Umbilical cord (tissue), 2 donors: ENCODE measurements around the gene GRHL1. TPM values are rescaled to one million over a fixed set of nuclear protein-coding genes. Genes with fewer than 3 reads are reported as not detected.

Source experiments
- DNase-seq: peaks from one replicate; pipeline ENCODE4 v3.0.0-alpha.2; 2015; ENCODE audit warnings: low spot score
- total RNA-seq: library from RNA; depleted of rRNA; stranded (reverse); fragments of >200 nt; gene quantifications from one replicate; pipeline ENCODE4 v1.2.3, GENCODE V29; 2014; ENCODE audit warnings: low replicate concordance; ENCODE audit not compliant: insufficient read depth

GRHL1 gene
- total RNA-seq, 1 donor from 2014 or later = 13.2 TPM

DNA sequence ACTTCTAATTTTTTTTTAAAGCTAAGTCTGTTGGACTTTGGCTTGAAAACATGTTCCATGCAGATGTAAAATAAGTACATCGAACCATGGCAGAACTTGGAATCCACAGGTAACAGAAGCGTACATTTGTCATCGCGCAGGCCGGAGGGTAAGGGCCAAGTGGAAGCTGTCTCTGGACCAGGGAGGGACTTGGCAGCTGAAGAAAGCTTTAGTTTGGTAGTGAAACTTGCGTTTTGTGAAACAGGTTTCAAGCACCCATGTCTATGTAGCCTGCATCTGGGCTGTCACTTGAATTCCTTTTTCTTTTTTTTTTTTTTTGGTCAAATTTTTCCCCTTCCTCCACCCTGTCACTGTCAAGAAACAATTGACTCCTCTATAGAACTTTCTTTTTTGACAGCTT is 20.4 kb downstream of the GRHL1 start:
- no peak for DNase-seq

DNA sequence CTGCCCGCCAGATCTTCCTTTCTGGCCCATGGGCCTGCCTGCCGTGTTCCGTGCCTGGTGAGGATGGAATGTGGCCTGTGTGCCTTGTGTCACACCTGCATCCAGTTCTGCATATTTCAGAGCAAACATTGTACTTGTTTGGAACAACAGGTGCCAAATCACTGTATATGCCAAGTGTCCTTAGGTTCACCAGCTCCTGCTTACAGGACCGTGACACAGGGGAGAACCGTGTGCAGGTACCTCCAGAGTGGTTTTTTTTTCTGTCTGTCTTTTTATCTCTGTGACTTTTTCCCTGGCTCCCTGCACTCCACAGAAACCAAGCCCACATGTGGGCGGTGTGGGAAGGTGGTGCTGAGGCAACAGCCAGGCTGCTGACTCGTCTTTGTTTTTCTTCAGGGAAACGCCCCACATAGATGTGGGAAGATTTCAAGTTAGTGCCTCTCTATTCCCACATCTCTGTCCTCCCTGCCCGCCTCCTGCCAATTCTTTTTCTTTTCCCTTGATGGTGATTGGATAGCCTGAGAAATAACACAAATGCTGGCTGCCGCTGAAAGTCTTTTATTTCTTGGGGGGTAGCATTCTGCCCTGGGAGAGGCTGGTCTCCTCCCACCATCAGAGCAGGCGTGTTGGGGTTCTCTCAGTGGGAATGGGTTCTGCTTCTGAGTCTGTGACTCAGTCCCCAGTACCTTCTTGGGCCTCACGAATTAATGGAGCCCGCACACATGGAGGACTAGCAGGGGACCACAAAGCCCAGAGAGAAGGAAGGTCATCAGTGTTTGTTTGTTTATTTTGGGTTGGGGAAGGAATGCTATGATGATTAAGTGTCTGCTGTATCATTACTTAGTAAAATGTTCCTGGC is 21.4 kb downstream of the GRHL1 start:
- DNase-seq = no peak

DNA sequence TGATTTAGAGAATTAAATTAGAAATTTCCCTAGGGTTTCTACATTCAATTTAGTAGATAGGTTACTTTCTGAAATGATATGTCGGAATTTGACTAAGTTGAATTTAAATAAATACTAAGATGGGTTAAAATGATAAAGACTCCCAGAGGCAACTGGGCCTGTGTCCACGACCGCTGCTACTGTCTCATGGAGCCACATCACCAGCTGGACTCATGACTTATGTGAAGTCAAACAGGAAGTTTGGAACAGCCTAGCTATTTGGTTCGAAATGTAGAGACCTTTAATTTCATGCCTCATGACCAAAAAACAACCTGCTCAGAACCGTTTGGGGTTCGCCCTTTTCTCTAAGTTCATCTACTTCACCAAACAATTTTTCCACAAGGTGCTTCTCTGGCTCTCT is 22.2 kb downstream of the GRHL1 start:
- DNase-seq = no peak

DNA sequence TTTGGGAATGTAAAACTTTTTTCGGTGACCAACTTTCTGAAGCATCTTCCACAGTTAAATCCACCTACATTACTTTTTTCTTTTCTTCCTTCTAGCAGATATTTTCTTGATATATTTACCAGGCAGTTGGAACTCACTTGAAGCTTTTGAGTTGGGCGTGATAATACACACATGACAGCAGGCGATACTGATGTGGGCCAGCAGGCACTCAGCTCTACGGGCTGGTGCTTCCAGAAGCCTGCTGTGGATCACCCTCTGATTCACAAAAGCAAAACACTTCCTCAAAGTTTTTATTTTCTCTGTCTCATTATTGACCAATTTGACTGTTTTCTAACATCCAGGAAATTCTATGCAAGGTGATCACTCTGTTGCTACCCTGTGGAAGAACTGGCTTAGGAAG is 22.9 kb downstream of the GRHL1 start:
- DNase-seq = peak; percentile 82

DNA sequence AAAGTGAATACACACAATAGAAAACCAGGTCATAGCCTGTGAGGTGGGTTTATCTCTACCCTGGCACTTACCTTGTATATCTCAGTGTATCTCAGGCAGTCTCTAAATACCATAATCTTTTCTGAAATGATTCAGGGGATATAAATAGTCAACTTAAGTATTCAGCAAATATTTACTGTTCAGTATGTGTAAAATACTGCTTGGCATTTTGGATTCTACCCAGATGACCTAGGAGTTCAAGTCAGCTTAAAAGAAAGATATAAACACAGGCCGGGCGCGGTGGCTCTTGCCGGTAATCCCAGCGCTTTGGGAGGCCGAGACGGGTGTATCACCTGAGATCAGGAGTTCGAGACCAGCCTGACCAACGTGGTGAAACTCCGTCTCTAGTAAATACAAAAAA is 23.8 kb downstream of the GRHL1 start:
- peak; percentile 81 for DNase-seq

DNA sequence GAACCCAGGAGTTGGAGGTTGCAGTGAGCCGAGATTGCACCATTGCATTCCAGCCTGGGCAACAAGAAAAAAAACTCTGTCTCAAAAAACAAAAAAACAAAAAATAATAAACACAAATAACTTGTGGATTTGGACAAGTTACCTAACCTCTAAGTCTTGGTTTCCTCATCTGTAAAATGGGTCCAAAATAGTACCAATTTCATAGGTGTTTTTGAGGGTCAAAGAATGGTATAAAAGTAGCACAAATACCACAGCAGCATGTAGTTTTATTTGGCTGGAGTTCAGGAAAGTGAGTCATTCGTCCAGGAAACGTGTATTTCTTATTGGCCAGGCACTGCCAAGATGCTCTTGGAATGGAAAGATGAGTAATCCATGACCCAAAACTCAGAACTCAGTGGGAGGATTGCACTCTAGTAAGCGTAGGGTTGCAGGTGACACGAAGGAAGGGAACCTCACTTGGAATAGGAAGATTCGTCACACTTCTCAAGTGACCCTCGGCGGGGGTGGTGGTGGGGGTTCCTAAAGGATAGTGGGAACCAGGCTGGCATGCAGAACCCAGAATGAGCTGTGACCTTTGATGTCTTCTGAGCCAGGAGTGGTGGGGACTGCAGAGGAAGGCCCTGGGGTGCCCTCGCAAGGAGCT is 24.4 kb downstream of the GRHL1 start:
- DNase-seq = peak; percentile 81

DNA sequence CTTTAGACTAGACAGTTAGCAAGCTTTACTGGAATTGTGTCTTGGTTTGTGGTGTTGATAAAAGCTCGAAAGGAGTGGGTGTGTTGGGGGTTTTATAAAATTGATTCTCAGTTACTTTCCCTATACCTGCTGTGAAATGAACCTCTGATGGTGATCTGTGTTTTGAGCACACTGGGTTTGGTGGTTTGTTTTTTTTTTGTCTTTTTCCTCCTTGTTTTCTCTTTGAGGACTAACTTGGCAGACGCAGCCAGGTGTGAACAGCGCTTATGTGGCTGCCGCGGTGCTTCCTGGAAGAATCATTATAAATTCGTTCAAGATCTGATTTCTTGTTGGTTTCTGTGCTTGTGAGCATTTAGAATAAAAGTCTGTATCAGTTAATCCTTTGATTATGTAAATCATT is 28.5 kb downstream of the GRHL1 start:
- DNase-seq = no peak

DNA sequence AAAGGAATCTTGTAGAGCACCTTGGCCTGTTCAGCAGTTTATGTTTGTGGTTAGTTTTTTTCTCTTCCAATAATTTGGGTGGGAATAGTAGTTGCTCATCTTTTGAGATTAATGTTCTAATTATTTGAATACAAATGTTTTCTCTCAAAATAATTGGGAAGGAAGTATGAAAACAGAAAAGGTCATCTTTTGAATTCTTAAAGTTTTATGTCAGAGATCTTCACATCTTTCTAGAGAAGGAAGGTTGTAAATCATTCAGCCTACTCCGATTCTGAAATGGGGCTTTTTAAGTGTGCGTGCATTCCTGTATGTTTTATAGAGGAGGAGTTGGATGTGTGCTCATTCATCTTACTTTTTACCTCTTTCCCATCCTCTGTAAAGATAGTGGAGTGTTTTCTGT is 29.0 kb downstream of the GRHL1 start:
- DNase-seq = no peak

DNA sequence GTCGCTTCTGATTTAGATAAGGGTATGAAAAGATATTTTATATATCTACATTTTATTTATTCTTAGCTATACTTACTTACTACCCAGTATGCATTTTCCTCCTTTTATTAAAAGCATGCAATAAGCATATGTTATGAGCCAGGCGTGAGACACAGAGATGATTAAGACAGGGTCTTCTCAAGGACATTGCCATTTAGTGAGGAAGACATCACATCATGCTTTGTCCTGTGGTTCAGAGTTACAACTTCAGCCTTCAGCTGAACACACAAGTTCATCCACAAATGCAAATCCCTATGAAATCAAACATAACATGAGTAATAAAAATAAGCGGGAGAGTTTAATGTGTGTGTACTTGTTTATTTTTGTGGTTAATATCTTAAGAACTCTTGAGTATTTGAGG is 30.2 kb downstream of the GRHL1 start:
- no peak for DNase-seq

DNA sequence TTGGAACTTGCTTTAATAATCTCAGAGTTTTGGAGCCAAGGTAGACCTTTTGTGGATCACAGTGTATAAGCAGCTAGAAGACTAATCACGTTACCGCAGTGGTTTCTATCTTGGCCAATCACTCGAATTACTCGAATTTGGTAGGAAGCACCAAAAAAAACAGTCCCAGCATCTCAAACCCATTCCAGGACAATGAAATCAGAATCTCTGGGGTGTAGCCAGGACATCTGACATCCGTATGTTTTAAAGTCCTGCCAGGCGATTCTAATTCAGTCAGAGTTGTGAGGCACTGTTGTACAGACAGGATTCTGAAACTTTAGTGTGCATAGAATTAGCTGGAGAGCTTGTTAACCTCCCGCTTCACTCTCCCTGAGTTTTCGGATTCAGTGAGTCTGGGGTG is 30.8 kb downstream of the GRHL1 start:
- peak; percentile 80 for DNase-seq

DNA sequence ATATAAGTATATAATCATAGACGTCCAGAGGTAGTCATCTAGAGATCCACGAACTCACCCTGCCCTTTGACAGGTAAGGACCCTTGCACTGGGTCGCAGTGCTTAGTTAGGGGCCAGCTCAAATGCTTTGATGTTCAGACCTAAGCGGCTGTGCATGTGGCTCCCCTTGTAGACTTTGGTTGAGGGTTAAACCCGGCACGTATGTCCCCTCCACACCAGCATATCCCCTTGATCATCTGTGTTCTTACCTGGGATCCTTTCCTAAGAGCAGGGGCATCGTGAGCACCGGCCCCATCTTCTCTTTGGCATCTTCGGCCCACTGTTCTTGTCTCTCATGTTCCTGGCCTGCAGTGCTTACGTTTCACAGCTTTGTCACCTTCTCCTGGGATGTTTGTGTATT is 31.4 kb downstream of the GRHL1 start:
- DNase-seq = no peak

DNA sequence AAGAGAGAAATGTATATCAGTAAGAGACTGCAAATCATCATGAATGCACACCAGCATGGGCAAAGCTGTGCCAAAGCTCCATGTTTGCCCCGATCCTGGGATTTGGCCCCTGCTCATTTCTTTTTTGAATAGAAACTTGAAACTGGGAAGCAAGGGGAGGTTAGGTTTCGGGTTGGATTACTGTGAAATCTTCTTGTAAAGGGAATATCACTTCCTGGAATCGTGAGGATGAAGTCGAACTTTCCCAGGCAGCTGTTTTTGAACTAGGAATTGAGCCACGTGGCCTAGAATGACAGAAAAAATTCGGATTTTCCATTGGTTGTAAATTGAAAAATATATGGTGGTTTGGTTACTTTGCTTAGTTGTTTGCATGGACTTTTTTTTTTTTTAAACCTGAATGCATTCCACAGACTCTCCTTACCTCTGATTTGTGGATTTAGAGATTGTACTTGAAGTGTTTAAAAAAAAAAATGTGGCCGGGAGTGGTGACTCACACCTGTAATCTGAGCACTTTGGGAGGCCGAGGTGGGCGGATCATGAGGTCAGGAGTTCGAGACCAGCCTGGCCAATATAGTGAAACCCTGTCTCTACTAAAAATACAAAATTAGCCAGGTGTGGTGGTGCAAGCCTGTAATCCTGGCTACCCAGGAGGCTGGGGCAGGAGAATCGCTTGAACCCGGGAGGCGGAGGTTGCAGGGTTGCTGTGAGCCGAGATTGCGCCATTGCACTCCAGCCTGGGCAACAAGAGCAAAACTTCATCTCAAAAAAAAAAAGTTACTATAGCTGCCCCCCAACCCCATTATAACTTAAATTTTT is 32.1 kb downstream of the GRHL1 start:
- no peak for DNase-seq

DNA sequence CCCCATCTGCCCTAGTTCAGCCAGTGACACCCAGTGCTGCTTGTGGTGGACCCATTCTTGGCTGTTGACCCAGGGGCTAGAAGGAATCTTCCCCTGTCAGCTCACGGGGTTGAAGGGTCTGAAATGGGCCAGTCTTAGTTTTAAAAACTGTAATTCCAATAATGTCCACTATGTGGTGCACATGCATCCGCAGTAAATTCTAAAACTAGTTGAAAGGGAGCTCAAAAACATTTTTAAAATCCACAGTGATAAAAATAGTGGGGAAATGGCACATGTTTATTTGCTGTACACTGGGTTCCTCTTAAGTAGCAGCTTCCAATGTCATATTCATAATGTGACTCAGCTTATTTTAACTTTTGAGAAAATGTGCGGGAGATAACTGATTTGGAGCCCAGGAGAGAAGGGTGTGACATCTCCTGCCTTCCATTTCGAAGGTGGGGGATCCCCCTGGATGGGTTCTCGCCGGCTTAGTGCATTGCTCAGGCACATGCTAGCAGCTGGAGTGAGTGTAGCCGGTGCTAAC is 32.8 kb downstream of the GRHL1 start:
- DNase-seq = no peak

DNA sequence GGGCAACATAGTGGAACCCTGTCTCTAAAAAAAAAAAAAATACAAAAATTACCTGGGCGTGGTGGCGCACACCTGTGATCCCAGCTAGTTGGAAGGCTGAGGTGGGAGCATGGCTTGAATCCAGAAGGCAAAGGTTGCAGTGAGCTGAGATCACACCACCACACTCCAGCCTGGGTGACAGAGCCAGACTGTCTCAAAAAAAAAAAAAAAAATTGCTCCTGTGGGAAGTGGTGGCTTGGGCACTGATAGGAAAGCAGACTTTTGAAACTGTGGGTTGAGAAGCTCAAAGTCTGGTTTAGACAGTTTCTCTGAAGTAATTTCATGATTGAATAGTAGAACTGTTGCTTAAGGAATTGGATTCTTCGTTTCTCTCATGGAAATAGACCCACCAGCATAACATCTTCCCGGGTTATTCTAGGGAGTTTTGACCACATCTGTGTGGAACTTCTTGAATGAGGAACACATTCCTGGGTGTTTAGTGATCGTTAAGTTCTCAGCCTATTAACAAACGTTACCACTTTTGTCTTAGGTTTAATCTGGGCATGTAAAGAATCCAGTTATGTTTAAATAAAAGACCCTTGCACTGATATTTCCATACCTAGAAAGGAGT is 33.5 kb downstream of the GRHL1 start:
- no peak for DNase-seq

DNA sequence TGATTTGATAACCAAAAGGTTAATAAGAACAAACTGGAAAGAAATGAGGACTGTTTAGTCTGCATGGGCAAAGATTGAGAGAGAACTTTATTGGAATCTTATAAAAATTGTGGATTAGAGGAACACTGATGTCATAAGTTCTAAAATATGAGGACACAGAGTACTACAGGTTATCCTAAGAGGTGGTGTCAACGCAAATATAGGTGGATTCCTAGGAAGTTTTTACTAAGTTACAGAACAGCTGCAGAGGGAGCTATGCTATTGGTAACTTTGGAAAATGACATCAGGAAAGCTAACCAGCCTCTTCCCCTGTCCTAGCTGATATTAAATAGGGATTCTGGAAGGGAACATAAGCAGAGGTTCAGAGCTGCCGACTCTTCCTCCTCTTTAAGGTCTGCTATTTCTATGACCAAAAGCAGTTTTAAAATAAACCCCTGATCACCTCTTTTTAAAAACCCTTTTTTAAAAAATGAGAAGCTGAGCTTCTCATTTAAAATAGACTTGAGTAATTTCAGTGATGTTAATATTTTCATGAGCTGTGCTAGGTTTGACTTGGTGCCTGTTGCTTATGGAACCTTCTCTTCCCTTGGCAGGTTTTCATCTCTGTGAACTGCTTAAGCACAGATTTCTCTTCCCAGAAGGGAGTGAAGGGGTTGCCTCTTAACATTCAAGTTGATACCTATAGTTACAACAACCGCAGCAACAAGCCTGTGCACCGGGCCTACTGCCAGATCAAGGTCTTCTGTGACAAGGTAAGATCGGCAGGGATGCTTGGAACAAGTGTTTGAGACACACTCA is 34.2 kb downstream of the GRHL1 start:
- DNase-seq = no peak

DNA sequence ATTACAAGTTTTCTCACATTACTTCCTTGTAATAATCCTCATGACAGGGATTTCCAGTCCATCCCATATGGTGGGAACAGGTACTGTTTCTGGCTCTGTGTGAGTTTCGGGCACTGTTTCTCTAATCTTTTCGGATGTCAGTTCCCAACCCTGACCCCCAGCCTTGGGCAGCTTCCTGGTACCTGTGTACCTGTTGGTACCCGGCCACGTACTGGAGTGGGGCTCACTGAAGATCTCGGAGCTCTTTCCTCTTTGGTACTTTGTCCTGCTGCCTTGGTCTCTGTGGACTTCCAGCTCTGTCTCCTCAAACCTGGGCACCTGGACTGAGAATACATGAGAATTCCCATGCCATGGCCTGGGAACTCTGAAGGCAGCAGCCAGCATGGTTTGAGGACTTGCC is 36.8 kb downstream of the GRHL1 start:
- DNase-seq = no peak

DNA sequence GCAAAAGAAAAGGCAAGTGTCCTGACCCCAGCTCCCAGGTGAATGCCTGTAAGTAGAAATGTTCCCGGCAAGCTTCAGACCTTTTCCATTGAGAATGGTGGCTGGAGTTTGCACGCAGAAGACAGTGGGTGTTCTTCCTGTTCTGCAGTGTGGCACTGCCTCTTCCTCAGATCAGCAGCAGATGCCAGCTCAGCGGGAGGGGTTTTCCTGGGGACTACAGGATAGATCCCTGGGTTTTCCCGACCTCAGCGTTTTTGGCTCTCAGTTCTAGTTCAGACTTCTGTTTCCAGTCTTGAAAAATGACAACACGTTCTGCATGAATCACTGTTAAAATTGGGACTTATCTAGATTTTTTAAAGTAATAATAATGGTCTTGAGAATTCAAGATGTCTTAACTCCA is 39.2 kb downstream of the GRHL1 start:
- DNase-seq = no peak

DNA sequence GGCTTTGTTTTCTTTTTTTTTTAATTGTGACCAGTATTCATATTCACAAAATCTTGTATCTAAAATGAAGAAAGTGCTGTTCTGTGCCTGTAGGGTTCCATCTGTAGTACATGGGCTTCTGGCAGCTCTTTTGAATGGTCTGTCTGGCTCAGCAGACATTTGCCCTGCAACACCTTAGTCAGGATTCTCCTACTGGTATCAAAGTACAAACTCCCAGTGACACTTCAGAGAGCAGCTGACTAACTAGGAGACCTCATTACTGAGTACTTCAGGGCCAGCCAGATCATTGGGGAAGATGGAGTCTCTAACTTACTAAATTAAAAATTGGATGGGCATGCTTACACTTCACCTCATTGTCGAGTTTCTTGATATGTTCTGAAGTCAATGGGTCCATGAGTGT is 39.7 kb downstream of the GRHL1 start:
- no peak for DNase-seq

DNA sequence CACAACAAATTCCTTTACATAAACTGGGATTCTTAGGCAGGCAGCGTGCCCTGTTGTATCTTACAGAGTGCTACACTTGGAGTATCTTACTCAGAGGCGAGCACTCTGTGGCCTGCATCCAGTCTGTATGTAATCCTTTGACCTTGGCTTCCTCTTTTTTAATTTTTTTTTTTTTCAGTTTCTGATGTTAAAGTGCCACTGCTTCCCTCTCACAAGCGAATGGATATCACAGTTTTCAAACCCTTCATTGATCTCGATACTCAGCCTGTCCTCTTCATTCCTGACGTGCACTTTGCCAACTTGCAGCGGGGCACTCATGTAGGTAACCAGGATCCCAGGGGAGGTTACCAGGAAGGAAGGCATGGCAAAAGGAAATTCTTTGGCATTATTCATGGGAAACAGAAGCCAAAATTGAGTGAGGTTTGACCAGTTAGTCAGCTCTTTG is 40.4 kb downstream of the GRHL1 start:
- DNase-seq = no peak

DNA sequence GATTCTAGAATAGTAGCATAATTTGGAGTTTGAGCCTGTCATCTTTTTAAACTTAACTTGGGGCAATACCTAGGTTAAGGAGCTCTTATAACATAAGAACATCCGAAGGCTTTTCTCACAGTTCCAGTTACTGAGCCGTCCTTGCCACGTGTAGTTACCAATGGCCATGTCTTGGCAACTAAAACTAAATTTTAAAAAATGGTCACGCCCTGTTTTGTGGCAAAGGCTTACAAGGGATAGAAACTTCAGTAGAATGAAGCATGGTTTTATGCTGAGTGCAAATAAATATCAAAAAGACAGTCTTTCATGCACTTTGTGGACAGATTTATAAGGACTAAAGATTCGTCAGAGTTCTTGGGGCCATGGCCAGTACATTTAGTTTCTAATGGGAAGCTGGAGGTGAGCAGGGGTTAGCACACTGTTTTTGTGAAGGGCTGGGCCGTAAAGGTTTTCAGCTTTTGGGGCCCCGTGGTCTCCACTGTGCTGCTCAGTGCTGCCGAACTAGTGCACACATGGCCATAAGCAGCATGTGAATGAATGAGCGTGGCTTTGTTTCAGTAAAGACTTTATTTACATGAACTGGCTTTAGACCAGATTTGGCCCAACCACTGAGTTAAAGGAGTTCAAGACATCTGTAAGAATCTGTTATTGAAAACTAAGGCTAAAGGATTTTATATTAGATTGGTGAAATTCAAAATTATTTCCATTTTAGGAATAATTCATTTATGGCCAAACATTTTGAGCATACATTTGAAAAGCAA is 41.1 kb downstream of the GRHL1 start:
- no peak for DNase-seq
